Measurements from ENCODE around the gene ARL5B.

DNA sequence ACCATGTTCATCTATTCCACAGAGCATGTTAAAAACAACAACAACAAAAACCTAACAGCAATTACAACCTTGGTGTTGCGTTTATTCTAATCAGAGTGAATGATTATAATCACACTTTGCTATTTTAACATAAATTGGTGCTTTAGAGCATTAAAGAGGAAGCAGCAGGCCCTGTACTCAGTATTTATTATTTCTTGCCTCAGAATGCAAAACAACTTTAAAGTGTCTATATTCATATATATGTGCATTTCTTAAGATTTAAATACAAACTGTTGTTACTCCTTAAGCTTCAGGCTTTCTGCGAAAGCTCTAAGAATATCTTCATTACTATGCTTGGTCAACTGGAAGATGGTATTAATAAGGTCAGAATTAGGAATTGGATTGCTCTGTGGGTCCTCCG is 21.5 kb downstream of the ARL5B start:
- TF ChIP-seq, protein P1, sequence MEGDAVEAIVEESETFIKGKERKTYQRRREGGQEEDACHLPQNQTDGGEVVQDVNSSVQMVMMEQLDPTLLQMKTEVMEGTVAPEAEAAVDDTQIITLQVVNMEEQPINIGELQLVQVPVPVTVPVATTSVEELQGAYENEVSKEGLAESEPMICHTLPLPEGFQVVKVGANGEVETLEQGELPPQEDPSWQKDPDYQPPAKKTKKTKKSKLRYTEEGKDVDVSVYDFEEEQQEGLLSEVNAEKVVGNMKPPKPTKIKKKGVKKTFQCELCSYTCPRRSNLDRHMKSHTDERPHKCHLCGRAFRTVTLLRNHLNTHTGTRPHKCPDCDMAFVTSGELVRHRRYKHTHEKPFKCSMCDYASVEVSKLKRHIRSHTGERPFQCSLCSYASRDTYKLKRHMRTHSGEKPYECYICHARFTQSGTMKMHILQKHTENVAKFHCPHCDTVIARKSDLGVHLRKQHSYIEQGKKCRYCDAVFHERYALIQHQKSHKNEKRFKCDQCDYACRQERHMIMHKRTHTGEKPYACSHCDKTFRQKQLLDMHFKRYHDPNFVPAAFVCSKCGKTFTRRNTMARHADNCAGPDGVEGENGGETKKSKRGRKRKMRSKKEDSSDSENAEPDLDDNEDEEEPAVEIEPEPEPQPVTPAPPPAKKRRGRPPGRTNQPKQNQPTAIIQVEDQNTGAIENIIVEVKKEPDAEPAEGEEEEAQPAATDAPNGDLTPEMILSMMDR (IDR thresholded peaks at IDR 0.05), result no peak
- TF ChIP-seq EP300 (IDR thresholded peaks at IDR 0.05) (no peak), POLR2A (IDR thresholded peaks at IDR 0.05) (no peak), POLR2AphosphoS5 (IDR thresholded peaks at IDR 0.05) (no peak)
